ENCODE data around the gene SUOX.

DNA sequence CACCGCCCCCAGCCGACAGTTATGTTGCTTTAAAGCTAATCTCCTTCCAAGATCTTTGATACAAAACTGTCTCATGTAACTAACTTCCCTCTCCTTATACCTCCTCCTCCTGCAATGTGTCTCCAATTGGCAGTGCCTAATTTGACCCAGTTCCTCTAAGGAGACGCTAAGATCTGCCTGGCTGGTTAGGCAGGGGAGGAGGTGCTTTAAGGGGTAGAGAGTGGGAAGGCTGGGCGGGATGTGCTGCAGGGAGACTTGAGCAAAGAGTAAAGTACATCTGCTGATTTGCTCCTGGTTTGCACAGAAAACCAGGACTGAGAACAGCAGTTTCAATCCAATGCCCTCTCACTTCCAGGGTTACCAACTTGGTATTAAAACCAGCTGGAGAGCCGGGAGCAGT lies 16.4 kb downstream of the SUOX start:
- TF ChIP-seq, protein P1, sequence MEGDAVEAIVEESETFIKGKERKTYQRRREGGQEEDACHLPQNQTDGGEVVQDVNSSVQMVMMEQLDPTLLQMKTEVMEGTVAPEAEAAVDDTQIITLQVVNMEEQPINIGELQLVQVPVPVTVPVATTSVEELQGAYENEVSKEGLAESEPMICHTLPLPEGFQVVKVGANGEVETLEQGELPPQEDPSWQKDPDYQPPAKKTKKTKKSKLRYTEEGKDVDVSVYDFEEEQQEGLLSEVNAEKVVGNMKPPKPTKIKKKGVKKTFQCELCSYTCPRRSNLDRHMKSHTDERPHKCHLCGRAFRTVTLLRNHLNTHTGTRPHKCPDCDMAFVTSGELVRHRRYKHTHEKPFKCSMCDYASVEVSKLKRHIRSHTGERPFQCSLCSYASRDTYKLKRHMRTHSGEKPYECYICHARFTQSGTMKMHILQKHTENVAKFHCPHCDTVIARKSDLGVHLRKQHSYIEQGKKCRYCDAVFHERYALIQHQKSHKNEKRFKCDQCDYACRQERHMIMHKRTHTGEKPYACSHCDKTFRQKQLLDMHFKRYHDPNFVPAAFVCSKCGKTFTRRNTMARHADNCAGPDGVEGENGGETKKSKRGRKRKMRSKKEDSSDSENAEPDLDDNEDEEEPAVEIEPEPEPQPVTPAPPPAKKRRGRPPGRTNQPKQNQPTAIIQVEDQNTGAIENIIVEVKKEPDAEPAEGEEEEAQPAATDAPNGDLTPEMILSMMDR (IDR thresholded peaks at IDR 0.05): no peak
- TF ChIP-seq POLR2A (IDR thresholded peaks at IDR 0.05): no peak

Measured in heart left ventricle (tissue), 13 donors.